SK-N-SH (cell line): Measurements from ENCODE around the gene FGFRL1. TPM values are rescaled to one million over a fixed set of nuclear protein-coding genes. Genes with fewer than 3 reads are reported as not detected.

Experiments used
- CTCF ChIA-PET: fragments of 300-600, 350-600 bp; formaldehyde crosslinking; extraction: SDS; loops from one replicate; lab custom pipeline; 2021; lab: Yijun Ruan, JAX
- POLR2A ChIA-PET: fragments of 350-600 bp; sonication (Branson Sonifier 250); formaldehyde crosslinking; extraction: SDS; loops from one replicate; lab custom pipeline; 2020; ENCODE audit warnings: antibody characterized with exemption, inconsistent platforms; lab: Yijun Ruan, JAX
- DNase-seq: peaks from one replicate; pipeline ENCODE4 v3.0.0; 2012
- H2AFZ ChIP-seq: fragments of 200-600 bp; sonication (generic); 2 replicates; pipeline ENCODE4 v1.8.1; 2016; ENCODE audit warnings: antibody characterized with exemption, mild to moderate bottlenecking, low read depth
- H3F3A ChIP-seq: fragments of 200-600 bp; sonication (generic); replicated peaks from 2 replicates; pipeline ENCODE3; 2016; ENCODE audit warnings: antibody characterized with exemption, mild to moderate bottlenecking; ENCODE audit not compliant: insufficient read depth
- H3K27ac ChIP-seq, 2 experiments: fragments of 200-500 bp in 1 of 2; fragments of 200-600 bp in 1 of 2; sonication (Bioruptor generic) in 1 of 2; sonication (generic), shearing (Covaris generic) in 1 of 2; 2 replicates each; pipeline versions ENCODE4 v1.5.1 to v1.6.1; 2014 to 2016; ENCODE audit warnings: low read depth in 2 of 2, inconsistent platforms in 1 of 2, low read length in 1 of 2, mild to moderate bottlenecking in 1 of 2, mixed read lengths in 1 of 2
- H3K27me3 ChIP-seq: fragments of 200-600 bp; sonication (generic), shearing (Covaris generic); 2 replicates; pipeline ENCODE4 v1.6.1; 2016; ENCODE audit warnings: mixed run types; ENCODE audit not compliant: insufficient read depth
- H3K36me3 ChIP-seq, 2 experiments: fragments of 200-500 bp in 1 of 2; fragments of 200-600 bp in 1 of 2; sonication (Bioruptor generic) in 1 of 2; sonication (generic) in 1 of 2; replicated peaks in 1 of 2; 2 replicates each; pipeline versions ENCODE3 to v1.5.1; 2014 to 2016; ENCODE audit warnings: low read length in 1 of 2, mild to moderate bottlenecking in 1 of 2; ENCODE audit not compliant: insufficient read depth in 2 of 2, control insufficient read depth in 1 of 2
- H3K4me1 ChIP-seq, 2 experiments: fragments of 200-500 bp in 1 of 2; fragments of 200-600 bp in 1 of 2; sonication (Bioruptor generic) in 1 of 2; sonication (generic), shearing (Covaris generic) in 1 of 2; 2 replicates each; pipeline versions ENCODE4 v1.5.1 to v1.6.1; 2014 to 2016; ENCODE audit warnings: low read depth in 1 of 2, low read length in 1 of 2, mixed run types in 1 of 2; ENCODE audit not compliant: insufficient read depth in 2 of 2, control insufficient read depth in 1 of 2
- H3K4me2 ChIP-seq: fragments of 200-600 bp; sonication (generic), shearing (Covaris generic); 2 replicates; pipeline ENCODE4 v1.6.1; 2017; ENCODE audit warnings: mixed run types
- H3K4me3 ChIP-seq, 2 experiments: fragments of 200-500 bp in 1 of 2; fragments of 200-600 bp in 1 of 2; sonication (Bioruptor generic) in 1 of 2; sonication (generic), shearing (Covaris generic) in 1 of 2; 2 replicates each; pipeline versions ENCODE4 v1.5.1 to v1.8.1; 2014 to 2016; ENCODE audit warnings: low read depth in 2 of 2, inconsistent platforms in 1 of 2, low read length in 1 of 2, mild to moderate bottlenecking in 1 of 2, mixed read lengths in 1 of 2, moderate library complexity in 1 of 2
- H3K79me2 ChIP-seq: fragments of 200-600 bp; sonication (generic); 2 replicates; pipeline ENCODE4 v1.8.1; 2017; ENCODE audit warnings: mild to moderate bottlenecking; ENCODE audit not compliant: insufficient read depth
- H3K9ac ChIP-seq: fragments of 200-600 bp; sonication (generic); 2 replicates; pipeline ENCODE4 v1.6.1; 2017; ENCODE audit warnings: mixed run types
- H3K9me2 ChIP-seq: fragments of 200-600 bp; sonication (generic); 2 replicates; pipeline ENCODE4 v1.6.1; 2017; ENCODE audit warnings: mixed run types
- H3K9me3 ChIP-seq: fragments of 200-600 bp; sonication (generic); 2 replicates; pipeline ENCODE4 v1.6.1; 2017; ENCODE audit warnings: mixed run types, mild to moderate bottlenecking, moderate library complexity
- H4K20me1 ChIP-seq: fragments of 200-600 bp; sonication (generic); 2 replicates; pipeline ENCODE4 v1.6.1; 2017; ENCODE audit warnings: mild to moderate bottlenecking, mixed run types; ENCODE audit not compliant: insufficient read depth
- CHD2 ChIP-seq: fragments of 150-350 bp; IDR thresholded peaks from 2 replicates; pipeline ENCODE4 v1.6.1; 2018; ENCODE audit warnings: low read length; ENCODE audit not compliant: partially characterized antibody
- ELF1 ChIP-seq: IDR thresholded peaks from 2 replicates; pipeline ENCODE4 v1.4.0; 2012
- EZH2phosphoT487 ChIP-seq: fragments of 200-600 bp; sonication (generic); IDR thresholded peaks from 2 replicates; pipeline ENCODE4 v1.6.1; 2017; ENCODE audit warnings: low read depth, mixed run types, mild to moderate bottlenecking, antibody characterized with exemption, moderate library complexity, borderline replicate concordance
- FOXM1 ChIP-seq: IDR thresholded peaks from 2 replicates; pipeline ENCODE4 v1.4.0; 2012; ENCODE audit warnings: low read depth, mild to moderate bottlenecking
- GABPA ChIP-seq: IDR thresholded peaks from 2 replicates; pipeline ENCODE4 v1.4.0; 2012; ENCODE audit warnings: low read depth, mild to moderate bottlenecking
- GATA2 ChIP-seq: sonication (generic); formaldehyde crosslinking; IDR thresholded peaks from 2 replicates; pipeline ENCODE4 v1.5.0; 2020; ENCODE audit warnings: mild to moderate bottlenecking, missing genetic modification reagents
- MEF2A ChIP-seq: IDR thresholded peaks from 2 replicates; pipeline ENCODE4 v1.4.0; 2012; ENCODE audit warnings: low read depth, borderline replicate concordance
- MXI1 ChIP-seq: IDR thresholded peaks from 2 replicates; pipeline ENCODE4 v1.6.1; 2012; ENCODE audit warnings: mild to moderate bottlenecking, low read depth, low read length, improper control_type of control experiment
- NFIC ChIP-seq: IDR thresholded peaks from 2 replicates; pipeline ENCODE4 v1.4.0; 2012; ENCODE audit warnings: borderline replicate concordance
- NRF1 ChIP-seq: IDR thresholded peaks from 2 replicates; pipeline ENCODE4 v1.6.1; 2012; ENCODE audit warnings: low read depth, mild to moderate bottlenecking, low read length
- RAD21 ChIP-seq: IDR thresholded peaks from 2 replicates; pipeline ENCODE4 v1.6.1; 2012; ENCODE audit warnings: mild to moderate bottlenecking, low read length
- RCOR1 ChIP-seq: fragments of 150-350 bp; IDR thresholded peaks from 2 replicates; pipeline ENCODE4 v1.6.1; 2017; ENCODE audit warnings: antibody characterized with exemption, low read length
- RXRA ChIP-seq: IDR thresholded peaks from 2 replicates; pipeline ENCODE4 v1.4.0; 2012; ENCODE audit warnings: low read depth, mild to moderate bottlenecking, borderline replicate concordance
- TAF1 ChIP-seq: IDR thresholded peaks from 2 replicates; pipeline ENCODE4 v1.6.1; 2012; ENCODE audit warnings: low read depth, mild to moderate bottlenecking, low read length, moderate library complexity, borderline replicate concordance
- WGBS: methylation state at CpG from one replicate; pipeline ENCODE4 v1.1.6; 2017; ENCODE audit warnings: low lambda C conversion rate; 5-methylcytosine and 5-hydroxymethylcytosine counted together
- polyA plus RNA-seq, 3 experiments: library from polyadenylated mRNA; depleted of rRNA; stranded (reverse); fragments of >200 nt; gene quantifications; 2 replicates each; pipeline ENCODE4 v1.2.3, GENCODE V29; 2012
- TF ChIP-seq, protein P1 (sequence below): IDR thresholded peaks from 2 replicates; pipeline ENCODE4 v1.4.0; 2012; ENCODE audit warnings: low read depth, borderline replicate concordance
- TF ChIP-seq, protein P2 (sequence below): IDR thresholded peaks from 2 replicates; pipeline ENCODE4 v1.4.0; 2012; ENCODE audit warnings: low read depth
- TF ChIP-seq, protein P3 (sequence below): fragments of 200-600 bp; sonication (generic); IDR thresholded peaks from 2 replicates; pipeline ENCODE4 v1.6.1; 2017; ENCODE audit warnings: antibody characterized with exemption, mild to moderate bottlenecking, moderate library complexity
- TF ChIP-seq, protein P4 (sequence below): IDR thresholded peaks from 2 replicates; pipeline ENCODE4 v1.6.1; 2012; ENCODE audit warnings: mild to moderate bottlenecking, low read depth, low read length, moderate library complexity
- TF ChIP-seq, protein P5 (sequence below): fragments of 150-350 bp; IDR thresholded peaks from 2 replicates; pipeline ENCODE4 v1.6.1; 2017; ENCODE audit warnings: antibody characterized with exemption, low read length, low read depth, borderline replicate concordance
- TF ChIP-seq, protein P6 (sequence below): fragments of 150-350 bp; IDR thresholded peaks from 2 replicates; pipeline ENCODE4 v1.6.1; 2016; ENCODE audit warnings: mild to moderate bottlenecking, low read depth, low read length

The FGFRL1 gene
- polyA plus RNA-seq, 1 of the 3 experiments (the other 2 are of a cell fraction), result 22.5 TPM

DNA sequence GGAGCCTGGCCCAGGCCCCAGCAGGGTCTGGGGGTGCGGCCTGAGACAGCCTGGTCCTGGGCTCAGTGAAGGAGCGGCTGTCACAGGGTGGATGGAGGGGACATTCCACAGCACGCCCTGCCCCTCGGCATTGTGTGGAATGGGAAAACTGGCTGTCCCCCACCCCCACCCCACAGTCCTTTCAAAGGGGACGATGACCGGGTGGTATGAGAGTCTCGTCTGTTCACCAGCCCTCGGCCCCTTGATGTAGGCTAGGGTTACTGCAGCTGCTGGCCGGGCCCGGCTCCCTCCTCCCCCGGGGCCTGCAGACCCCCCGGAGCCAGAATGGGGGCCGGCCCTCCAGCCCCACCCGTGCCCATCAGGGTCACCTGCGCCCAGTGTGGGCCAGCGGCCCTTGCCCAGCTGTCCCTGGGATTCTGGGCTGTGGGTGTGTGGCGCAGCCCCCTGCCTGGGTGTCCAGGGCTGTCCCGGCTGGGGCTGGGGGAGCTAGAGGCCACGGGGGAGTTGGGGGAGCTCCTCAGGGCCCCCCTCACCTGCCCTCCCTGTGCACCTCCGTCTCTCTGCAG, 11.7 kb downstream of the FGFRL1 start:
- no peak overlapping the region for H3K4me2 ChIP-seq
- H3K4me3 ChIP-seq, result no peak overlapping the region
- no peak overlapping the region for H2AFZ ChIP-seq
- TF ChIP-seq FOXM1 (no peak), ELF1 (no peak), TAF1 (no peak), MXI1 (no peak), RAD21 (no peak), GATA2 (no peak), GABPA (no peak), NRF1 (no peak), RCOR1 (no peak), CHD2 (no peak), RXRA (no peak), NFIC (no peak), MEF2A (no peak), EZH2phosphoT487 (no peak)
- TF ChIP-seq, protein P1, sequence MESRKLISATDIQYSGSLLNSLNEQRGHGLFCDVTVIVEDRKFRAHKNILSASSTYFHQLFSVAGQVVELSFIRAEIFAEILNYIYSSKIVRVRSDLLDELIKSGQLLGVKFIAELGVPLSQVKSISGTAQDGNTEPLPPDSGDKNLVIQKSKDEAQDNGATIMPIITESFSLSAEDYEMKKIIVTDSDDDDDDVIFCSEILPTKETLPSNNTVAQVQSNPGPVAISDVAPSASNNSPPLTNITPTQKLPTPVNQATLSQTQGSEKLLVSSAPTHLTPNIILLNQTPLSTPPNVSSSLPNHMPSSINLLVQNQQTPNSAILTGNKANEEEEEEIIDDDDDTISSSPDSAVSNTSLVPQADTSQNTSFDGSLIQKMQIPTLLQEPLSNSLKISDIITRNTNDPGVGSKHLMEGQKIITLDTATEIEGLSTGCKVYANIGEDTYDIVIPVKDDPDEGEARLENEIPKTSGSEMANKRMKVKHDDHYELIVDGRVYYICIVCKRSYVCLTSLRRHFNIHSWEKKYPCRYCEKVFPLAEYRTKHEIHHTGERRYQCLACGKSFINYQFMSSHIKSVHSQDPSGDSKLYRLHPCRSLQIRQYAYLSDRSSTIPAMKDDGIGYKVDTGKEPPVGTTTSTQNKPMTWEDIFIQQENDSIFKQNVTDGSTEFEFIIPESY, result no peak
- TF ChIP-seq, protein P2, sequence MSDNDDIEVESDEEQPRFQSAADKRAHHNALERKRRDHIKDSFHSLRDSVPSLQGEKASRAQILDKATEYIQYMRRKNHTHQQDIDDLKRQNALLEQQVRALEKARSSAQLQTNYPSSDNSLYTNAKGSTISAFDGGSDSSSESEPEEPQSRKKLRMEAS, result no peak
- TF ChIP-seq, protein P3, sequence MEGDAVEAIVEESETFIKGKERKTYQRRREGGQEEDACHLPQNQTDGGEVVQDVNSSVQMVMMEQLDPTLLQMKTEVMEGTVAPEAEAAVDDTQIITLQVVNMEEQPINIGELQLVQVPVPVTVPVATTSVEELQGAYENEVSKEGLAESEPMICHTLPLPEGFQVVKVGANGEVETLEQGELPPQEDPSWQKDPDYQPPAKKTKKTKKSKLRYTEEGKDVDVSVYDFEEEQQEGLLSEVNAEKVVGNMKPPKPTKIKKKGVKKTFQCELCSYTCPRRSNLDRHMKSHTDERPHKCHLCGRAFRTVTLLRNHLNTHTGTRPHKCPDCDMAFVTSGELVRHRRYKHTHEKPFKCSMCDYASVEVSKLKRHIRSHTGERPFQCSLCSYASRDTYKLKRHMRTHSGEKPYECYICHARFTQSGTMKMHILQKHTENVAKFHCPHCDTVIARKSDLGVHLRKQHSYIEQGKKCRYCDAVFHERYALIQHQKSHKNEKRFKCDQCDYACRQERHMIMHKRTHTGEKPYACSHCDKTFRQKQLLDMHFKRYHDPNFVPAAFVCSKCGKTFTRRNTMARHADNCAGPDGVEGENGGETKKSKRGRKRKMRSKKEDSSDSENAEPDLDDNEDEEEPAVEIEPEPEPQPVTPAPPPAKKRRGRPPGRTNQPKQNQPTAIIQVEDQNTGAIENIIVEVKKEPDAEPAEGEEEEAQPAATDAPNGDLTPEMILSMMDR, result no peak
- TF ChIP-seq, protein P4, sequence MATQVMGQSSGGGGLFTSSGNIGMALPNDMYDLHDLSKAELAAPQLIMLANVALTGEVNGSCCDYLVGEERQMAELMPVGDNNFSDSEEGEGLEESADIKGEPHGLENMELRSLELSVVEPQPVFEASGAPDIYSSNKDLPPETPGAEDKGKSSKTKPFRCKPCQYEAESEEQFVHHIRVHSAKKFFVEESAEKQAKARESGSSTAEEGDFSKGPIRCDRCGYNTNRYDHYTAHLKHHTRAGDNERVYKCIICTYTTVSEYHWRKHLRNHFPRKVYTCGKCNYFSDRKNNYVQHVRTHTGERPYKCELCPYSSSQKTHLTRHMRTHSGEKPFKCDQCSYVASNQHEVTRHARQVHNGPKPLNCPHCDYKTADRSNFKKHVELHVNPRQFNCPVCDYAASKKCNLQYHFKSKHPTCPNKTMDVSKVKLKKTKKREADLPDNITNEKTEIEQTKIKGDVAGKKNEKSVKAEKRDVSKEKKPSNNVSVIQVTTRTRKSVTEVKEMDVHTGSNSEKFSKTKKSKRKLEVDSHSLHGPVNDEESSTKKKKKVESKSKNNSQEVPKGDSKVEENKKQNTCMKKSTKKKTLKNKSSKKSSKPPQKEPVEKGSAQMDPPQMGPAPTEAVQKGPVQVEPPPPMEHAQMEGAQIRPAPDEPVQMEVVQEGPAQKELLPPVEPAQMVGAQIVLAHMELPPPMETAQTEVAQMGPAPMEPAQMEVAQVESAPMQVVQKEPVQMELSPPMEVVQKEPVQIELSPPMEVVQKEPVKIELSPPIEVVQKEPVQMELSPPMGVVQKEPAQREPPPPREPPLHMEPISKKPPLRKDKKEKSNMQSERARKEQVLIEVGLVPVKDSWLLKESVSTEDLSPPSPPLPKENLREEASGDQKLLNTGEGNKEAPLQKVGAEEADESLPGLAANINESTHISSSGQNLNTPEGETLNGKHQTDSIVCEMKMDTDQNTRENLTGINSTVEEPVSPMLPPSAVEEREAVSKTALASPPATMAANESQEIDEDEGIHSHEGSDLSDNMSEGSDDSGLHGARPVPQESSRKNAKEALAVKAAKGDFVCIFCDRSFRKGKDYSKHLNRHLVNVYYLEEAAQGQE, result no peak
- TF ChIP-seq, protein P5, sequence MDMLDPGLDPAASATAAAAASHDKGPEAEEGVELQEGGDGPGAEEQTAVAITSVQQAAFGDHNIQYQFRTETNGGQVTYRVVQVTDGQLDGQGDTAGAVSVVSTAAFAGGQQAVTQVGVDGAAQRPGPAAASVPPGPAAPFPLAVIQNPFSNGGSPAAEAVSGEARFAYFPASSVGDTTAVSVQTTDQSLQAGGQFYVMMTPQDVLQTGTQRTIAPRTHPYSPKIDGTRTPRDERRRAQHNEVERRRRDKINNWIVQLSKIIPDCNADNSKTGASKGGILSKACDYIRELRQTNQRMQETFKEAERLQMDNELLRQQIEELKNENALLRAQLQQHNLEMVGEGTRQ, result no peak
- TF ChIP-seq, protein P6, sequence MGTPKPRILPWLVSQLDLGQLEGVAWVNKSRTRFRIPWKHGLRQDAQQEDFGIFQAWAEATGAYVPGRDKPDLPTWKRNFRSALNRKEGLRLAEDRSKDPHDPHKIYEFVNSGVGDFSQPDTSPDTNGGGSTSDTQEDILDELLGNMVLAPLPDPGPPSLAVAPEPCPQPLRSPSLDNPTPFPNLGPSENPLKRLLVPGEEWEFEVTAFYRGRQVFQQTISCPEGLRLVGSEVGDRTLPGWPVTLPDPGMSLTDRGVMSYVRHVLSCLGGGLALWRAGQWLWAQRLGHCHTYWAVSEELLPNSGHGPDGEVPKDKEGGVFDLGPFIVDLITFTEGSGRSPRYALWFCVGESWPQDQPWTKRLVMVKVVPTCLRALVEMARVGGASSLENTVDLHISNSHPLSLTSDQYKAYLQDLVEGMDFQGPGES, result no peak
- TF ChIP-seq, all 33 proteins: peak for 0
- Histone ChIP-seq H3F3A (peaks cover 8% of the 10 kb centered on the region), H3K36me3 (peaks cover 0 to 4% of the 10 kb centered on the region in 2 experiments), H3K9ac (no peak overlapping the region), H3K27ac (no peak overlapping the region), H3K9me3 (no peaks in the 10 kb centered on the region), H3K9me2 (no peaks in the 10 kb centered on the region), H4K20me1 (peaks cover 4% of the 10 kb centered on the region; the same call in 1 of the 2 replicates), H3K79me2 (no peaks in the 10 kb centered on the region), H3K27me3 (no peaks in the 10 kb centered on the region), H3K4me1 (no peaks in the 10 kb centered on the region; a peak in 1 of 4 replicates)
- no CpG with 5 or more reads among the region's 20 CpGs for WGBS
- CTCF ChIA-PET, result interaction anchor here (0.9 kb wide), 1 partner anchor 9 kb away, joined by 3 read pairs; no protein-coding TSS in a partner anchor
- DNase-seq, result no peak
- POLR2A ChIA-PET, result no interaction called here
